Heart right ventricle (tissue), 16 donors: ENCODE results near the gene MROH8. TPM values are rescaled to one million over a fixed set of nuclear protein-coding genes. Genes with fewer than 3 reads are reported as not detected.

Experiments
- ATAC-seq, 8 donors: fragments of 200-7000 bp; cut with Tn5 transposase; one replicate each; pipeline ENCODE4 v1.9.1; 2020; ENCODE audit warnings: mild to moderate bottlenecking in 8 of 8, moderate library complexity in 8 of 8, moderate number of reproducible peaks in 1 of 8
- DNase-seq, 2 donors: peaks; one replicate each; pipeline ENCODE4 v3.0.0-alpha.2; 2020
- H3K27ac ChIP-seq, 10 donors: fragments of 200-600 bp; sonication (generic) in 2 of 10; one replicate each; pipeline versions ENCODE4 v1.5.0 to v1.8.0; 2020 to 2022; ENCODE audit warnings: mild to moderate bottlenecking in 3 of 10
- H3K27me3 ChIP-seq, 7 donors: fragments of 200-600 bp; one replicate each; pipeline ENCODE4 v1.8.0; 2021 to 2022; ENCODE audit warnings: mild to moderate bottlenecking in 2 of 7
- H3K36me3 ChIP-seq, 9 donors: fragments of 200-600 bp; sonication (generic) in 1 of 9; one replicate each; pipeline versions ENCODE4 v1.5.0 to v1.8.0; 2020 to 2022; ENCODE audit warnings: mild to moderate bottlenecking in 2 of 9
- H3K4me1 ChIP-seq, 9 donors: fragments of 200-600 bp; sonication (generic) in 1 of 9; one replicate each; pipeline versions ENCODE4 v1.5.0 to v1.8.0; 2020 to 2022; ENCODE audit warnings: mild to moderate bottlenecking in 4 of 9
- H3K4me3 ChIP-seq, 10 donors: fragments of 200-600 bp; sonication (generic) in 2 of 10; one replicate each; pipeline versions ENCODE4 v1.5.0 to v1.8.0; 2020 to 2022; ENCODE audit warnings: mild to moderate bottlenecking in 7 of 10, moderate library complexity in 2 of 10
- H3K9me3 ChIP-seq, 11 donors: fragments of 200-600 bp in 10 of 11; sonication (generic) in 2 of 11; one replicate each; pipeline versions ENCODE4 v1.5.0 to v1.8.0; 2013 to 2022; ENCODE audit warnings: mild to moderate bottlenecking in 2 of 11, control low read depth in 1 of 11, moderate library complexity in 1 of 11
- CTCF ChIP-seq, 9 donors: fragments of 200-600 bp; sonication (generic) in 2 of 9; IDR thresholded peaks; one replicate each; pipeline versions ENCODE4 v1.5.0 to v1.8.0; 2021 to 2022; ENCODE audit warnings: antibody characterized with exemption in 9 of 9, mild to moderate bottlenecking in 5 of 9, moderate library complexity in 1 of 9
- WGBS, 2 donors: extraction: QIAGEN DNeasy Blood & Tissue Kit; methylation state at CpG; one replicate each; pipeline ENCODE4 v1.1.7; 2013; ENCODE audit warnings: inconsistent platforms in 1 of 2; 5-methylcytosine and 5-hydroxymethylcytosine counted together
- intact Hi-C, 10 donors: fragments of 100-400 bp; cut with DNase I; formaldehyde crosslinking; loops; one replicate each; pipeline versions ENCODE4 v1.11.1 to v1.14.2; 2022
- polyA plus RNA-seq, 2 donors: library from polyadenylated mRNA; stranded (reverse); fragments of 200-250 nt; gene quantifications; one replicate each; pipeline ENCODE4 v1.2.3, GENCODE V29; 2013
- total RNA-seq, 10 donors: library from RNA; stranded (reverse); fragmentation: NEBNext Ultra II Directional in 3 of 10; extraction: Animal tissue kit (Norgen Biotek cat#: 25700) in 3 of 10; gene quantifications; one replicate each; pipeline versions ENCODE4 v1.2.1 to v1.2.4, GENCODE V29; 2021 to 2023
- donor health status: Arrhythmogenic right ventricular cardiomyopathy.
- donor health status: ischemic (EF 13 %, LVEDD 7.1; RV severe dilation, severe dysfunction).
- donor health status: healthy with polysubstance abuse.
- donor health status: DM: no; HTN: yes; CAD: no.
- donor health status: DM: no; HTN: no; CAD: no.
- donor health status: ischemic (EF 25% LVEDD 6.9; RV normal size, moderate dysfunction).
- donor health status: ischemic (EF 25% LVEDD 5.7; RV mildly dilated, moderate dysfunction).
- donor health status: healthy.
- donor health status: DM: yes; HTN: yes; CAD: no.
- donor health status: Ischemic cardiomyopathy.
- donor health status: ischemic (EF 35%, LVEDD 5.7; RV mildly dilated, moderate dysfunction).
- donor health status: nonischemic (EF 11% LVEDD 7.7; RV severe dilation, severe dysfunction).
- donor health status: DM: yes; HTN: yes; CAD: no.
- donor health status: PGD.
- donor health status: ischemic (EF 29% LVEDD 5.4; RV normal size, mild dysfunction).
- donor health status: nonischemic (EF 23%, LVEDD 6.1; RV moderate dilation, normal function).

Gene MROH8
- total and polyA plus RNA-seq, 12 donors, result 1.8 to 10.0 (median 6.1) TPM

GRCh38 chr20:37219751-37220668, 40.7 kb upstream of the MROH8 start:
- H3K4me3 ChIP-seq, result no peak overlapping the region
- H3K27ac ChIP-seq, result no peak overlapping the region
- H3K36me3 ChIP-seq, result peaks cover 0 to 97% (median 32%) of the 10 kb centered on the region in 9 donors
- TF ChIP-seq CTCF (IDR thresholded peaks at IDR 0.05), result no peak
- WGBS, 2 donors, result 87 to 89% methylated on average over 10 of the region's 10 CpGs
- DNase-seq (no peak), ATAC-seq (no peak)
- peaks cover 0 to 23% (median 5%) of the 10 kb centered on the region in 9 donors for H3K4me1 ChIP-seq
- no peaks in the 10 kb centered on the region for H3K9me3 ChIP-seq
- intact Hi-C loops, result no loop called here
- H3K27me3 ChIP-seq, result no peaks in the 10 kb centered on the region

GRCh38 chr20:37218976-37219375, 39.6 kb upstream of the MROH8 start:
- intact Hi-C loops, result no loop called here
- Histone ChIP-seq H3K4me1 (peaks cover 0 to 13% (median 5%) of the 10 kb centered on the region in 9 donors), H3K9me3 (no peaks in the 10 kb centered on the region), H3K27ac (no peak overlapping the region), H3K36me3 (peaks cover 0 to 97% (median 24%) of the 10 kb centered on the region in 9 donors), H3K27me3 (no peaks in the 10 kb centered on the region), H3K4me3 (no peak overlapping the region)
- DNase-seq (no peak), ATAC-seq (no peak)
- TF ChIP-seq CTCF (IDR thresholded peaks at IDR 0.05), result no peak
- WGBS, 2 donors, result 86 to 88% methylated on average over 4 of the region's 4 CpGs

- intact Hi-C loops, result no loop called here
- 97 to 98% methylated on average over 4 of the region's 4 CpGs for WGBS, 2 donors
- no peaks in the 10 kb centered on the region for H3K9me3 ChIP-seq
- H3K4me3 ChIP-seq, result no peak overlapping the region
- no peak for TF ChIP-seq CTCF (IDR thresholded peaks at IDR 0.05)
- ATAC-seq (no peak), DNase-seq (no peak)
- peaks cover 0 to 13% (median 5%) of the 10 kb centered on the region in 9 donors for H3K4me1 ChIP-seq
- H3K27me3 ChIP-seq, result no peaks in the 10 kb centered on the region
- H3K27ac ChIP-seq, result no peak overlapping the region
- peaks cover 0 to 97% (median 26%) of the 10 kb centered on the region in 9 donors for H3K36me3 ChIP-seq
These were observed 39.1 kb upstream of the MROH8 start for GRCh38 chr20:37218441-37218840.

GRCh38 chr20:37209661-37210314, 30.4 kb upstream of the MROH8 start:
- DNase-seq, result no peak
- no peak for TF ChIP-seq CTCF (IDR thresholded peaks at IDR 0.05)
- ATAC-seq, result no peak

More at GRCh38 chr20:37209661-37210314, 30.4 kb upstream of the MROH8 start:
- intact Hi-C loops, result loop anchor here in 2 of 10 donors (10.0 kb wide), 2 partner anchors 55 to 175 kb away; partner anchors contain the start of gene GHRH (in 1 of the 2)
- Histone ChIP-seq H3K27ac (no peak overlapping the region), H3K4me3 (no peak overlapping the region), H3K27me3 (no peaks in the 10 kb centered on the region), H3K4me1 (peaks cover 0 to 6% (median 0%) of the 10 kb centered on the region in 9 donors), H3K36me3 (peaks cover 0 to 100% (median 67%) of the 10 kb centered on the region in 9 donors), H3K9me3 (no peaks in the 10 kb centered on the region)
- 90 to 91% methylated on average over 6 of the region's 6 CpGs for WGBS, 2 donors
